Measurements from ENCODE around the gene UGT3A1. TPM values are rescaled to one million over a fixed set of nuclear protein-coding genes. Genes with fewer than 3 reads are reported as not detected.

UGT3A1 gene
- total RNA-seq, 1 experiment from 2014 or later: 0.19 TPM

DNA sequence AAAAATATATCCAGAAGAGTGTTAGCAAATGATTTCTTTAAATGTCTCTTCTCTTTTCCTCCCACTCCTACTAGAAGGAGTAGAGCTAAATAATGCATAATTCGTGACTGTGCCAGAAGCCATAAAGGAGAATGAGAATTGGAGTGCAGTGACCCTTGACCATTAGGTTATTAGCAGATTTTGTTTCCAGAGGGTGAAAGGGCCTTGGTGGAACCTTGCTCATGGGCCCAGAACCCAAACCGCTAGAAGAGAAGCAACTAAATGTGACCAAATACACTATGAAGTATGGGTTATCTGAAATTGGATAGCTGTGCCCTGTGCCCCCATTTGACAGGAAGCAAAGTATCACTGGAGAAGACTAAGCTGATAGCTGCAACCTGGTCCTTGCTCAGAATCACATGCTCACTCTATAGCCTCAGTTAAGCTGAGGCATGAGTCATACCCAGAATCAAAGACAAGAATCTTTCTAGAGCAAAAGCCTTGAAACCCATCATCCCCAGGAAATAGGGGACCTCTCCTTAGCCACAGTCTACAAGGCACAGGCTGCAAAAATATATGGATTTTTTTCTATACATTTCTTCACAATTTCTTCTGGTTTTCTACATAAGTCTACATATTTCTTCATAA is 89.0 kb downstream of the UGT3A1 start:
- Histone ChIP-seq H3K4me3 (ENCODE audit: low read depth, low read length, poor library complexity, severe bottlenecking) (no peak overlapping the region), H3K36me3 (ENCODE audit: insufficient read depth, low read length, poor library complexity, severe bottlenecking) (no peaks in the 10 kb centered on the region), H3K9me3 (ENCODE audit: low read depth, low read length, poor library complexity, severe bottlenecking) (peaks cover 3% of the 10 kb centered on the region), H3K4me1 (ENCODE audit: insufficient read depth, low read length, poor library complexity, severe bottlenecking) (no peaks in the 10 kb centered on the region), H3K27me3 (replicated peaks; ENCODE audit: insufficient read depth, low read depth, low read length, poor library complexity) (no peaks in the 10 kb centered on the region), H3K27ac (ENCODE audit: low read depth, low read length, poor library complexity, severe bottlenecking) (no peak overlapping the region)
- BruUV-seq (replicated peaks): no TSS peak
- DNase-seq (ENCODE audit: low spot score): no peak
- TF ChIP-seq EZH2 (IDR thresholded peaks at IDR 0.05; ENCODE audit: borderline replicate concordance, low read depth, low read length, poor library complexity, severe bottlenecking): no peak
- TF ChIP-seq, protein P1, sequence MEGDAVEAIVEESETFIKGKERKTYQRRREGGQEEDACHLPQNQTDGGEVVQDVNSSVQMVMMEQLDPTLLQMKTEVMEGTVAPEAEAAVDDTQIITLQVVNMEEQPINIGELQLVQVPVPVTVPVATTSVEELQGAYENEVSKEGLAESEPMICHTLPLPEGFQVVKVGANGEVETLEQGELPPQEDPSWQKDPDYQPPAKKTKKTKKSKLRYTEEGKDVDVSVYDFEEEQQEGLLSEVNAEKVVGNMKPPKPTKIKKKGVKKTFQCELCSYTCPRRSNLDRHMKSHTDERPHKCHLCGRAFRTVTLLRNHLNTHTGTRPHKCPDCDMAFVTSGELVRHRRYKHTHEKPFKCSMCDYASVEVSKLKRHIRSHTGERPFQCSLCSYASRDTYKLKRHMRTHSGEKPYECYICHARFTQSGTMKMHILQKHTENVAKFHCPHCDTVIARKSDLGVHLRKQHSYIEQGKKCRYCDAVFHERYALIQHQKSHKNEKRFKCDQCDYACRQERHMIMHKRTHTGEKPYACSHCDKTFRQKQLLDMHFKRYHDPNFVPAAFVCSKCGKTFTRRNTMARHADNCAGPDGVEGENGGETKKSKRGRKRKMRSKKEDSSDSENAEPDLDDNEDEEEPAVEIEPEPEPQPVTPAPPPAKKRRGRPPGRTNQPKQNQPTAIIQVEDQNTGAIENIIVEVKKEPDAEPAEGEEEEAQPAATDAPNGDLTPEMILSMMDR (conservative IDR thresholded peaks at IDR 0.05; ENCODE audit: low read depth, low read length): no peak
- intact Hi-C loops (cut with micrococcal nuclease; ENCODE audit: unreplicated experiment): no loop called here
- ChIA-PET CTCF (no interaction called here), POLR2A (ENCODE audit: low non-redundant PET) (no interaction called here)

Other genes with a start within 250 kb of the UGT3A1 start
- 4.2 and 7.7 TPM in 2 replicates for gene IL7R, start 134.5 kb downstream of the UGT3A1 start, total RNA-seq (2021)
- not detected in 2 replicates for gene CAPSL, start 52.8 kb downstream of the UGT3A1 start, total RNA-seq (2021)
- gene UGT3A2, start 75.5 kb upstream of the UGT3A1 start, total RNA-seq (2021): 528 and 529 TPM in 2 replicates
- 6.4 and 8.4 TPM in 2 replicates for gene LMBRD2, start 160.5 kb upstream of the UGT3A1 start, total RNA-seq (2021)
- gene SKP2, start 160.7 kb upstream of the UGT3A1 start, total RNA-seq (2021): 133 and 154 TPM in 2 replicates

All from A673 (cell line).